K562 (cell line): ENCODE results near the gene SH3BP5L. TPM values are rescaled to one million over a fixed set of nuclear protein-coding genes. Genes with fewer than 3 reads are reported as not detected.

Experiments
- ADNP ChIP-seq: fragments of 200-800 bp; sonication (Bioruptor generic); IDR thresholded peaks from 2 replicates; pipeline ENCODE4 v1.6.1; 2016; ENCODE audit warnings: missing genetic modification characterization, missing compliant biosample characterization
- BHLHE40 ChIP-seq: IDR thresholded peaks from 2 replicates; pipeline ENCODE4 v1.6.1; 2011; ENCODE audit warnings: low read length, improper control_type of control experiment
- BMI1 ChIP-seq: fragments of 150-350 bp; IDR thresholded peaks from 2 replicates; pipeline ENCODE4 v1.6.1; 2014; ENCODE audit warnings: low read length
- FOXJ2 ChIP-seq: fragments of 200-800 bp; sonication (Bioruptor generic); IDR thresholded peaks from 2 replicates; pipeline ENCODE4 v1.6.1; 2016; ENCODE audit warnings: missing genetic modification characterization, missing compliant biosample characterization
- HES1 ChIP-seq: fragments of 450-650 bp; IDR thresholded peaks from 2 replicates; pipeline ENCODE4 v1.6.1; 2016; ENCODE audit warnings: low read depth, mild to moderate bottlenecking, moderate library complexity
- IRF2 ChIP-seq: sonication (generic); formaldehyde crosslinking; IDR thresholded peaks from 2 replicates; pipeline ENCODE4 v1.8.1; 2022; ENCODE audit warnings: mild to moderate bottlenecking, missing genetic modification reagents
- MYNN ChIP-seq, 2 experiments: sonication (generic); formaldehyde crosslinking in 1 of 2; IDR thresholded peaks; 2 replicates each; pipeline versions ENCODE4 v1.5.0 to v1.6.1; 2016 to 2020; ENCODE audit warnings: antibody characterized with exemption in 1 of 2, missing genetic modification reagents in 1 of 2
- PATZ1 ChIP-seq: fragments of 250-450 bp; sonication (Bioruptor Pico); IDR thresholded peaks from 2 replicates; pipeline ENCODE4 v1.5.0; 2020; ENCODE audit warnings: mild to moderate bottlenecking, borderline replicate concordance
- PCBP2 ChIP-seq: fragments of 200-400 bp; formaldehyde crosslinking; IDR thresholded peaks from 2 replicates; pipeline ENCODE4 v1.6.1; 2018; ENCODE audit warnings: low read length, low read depth, mild to moderate bottlenecking, moderate library complexity; ENCODE audit not compliant: poor library complexity, severe bottlenecking
- SRSF1 ChIP-seq: fragments of 200-400 bp; formaldehyde crosslinking; IDR thresholded peaks from 2 replicates; pipeline ENCODE4 v1.6.1; 2017; ENCODE audit warnings: mild to moderate bottlenecking, low read depth, low read length, moderate library complexity
- ZBTB43 ChIP-seq: sonication (generic); formaldehyde crosslinking; IDR thresholded peaks from 2 replicates; pipeline ENCODE4 v1.8.0; 2023; ENCODE audit warnings: mild to moderate bottlenecking, missing genetic modification reagents
- ZFX ChIP-seq: sonication (generic); formaldehyde crosslinking; IDR thresholded peaks from 2 replicates; pipeline ENCODE4 v1.8.0; 2022; ENCODE audit warnings: mild to moderate bottlenecking, missing genetic modification reagents, moderate library complexity
- polyA plus RNA-seq, 8 experiments: library from polyadenylated mRNA; depleted of rRNA in 4 of 8; stranded (reverse) in 5 of 8; unstranded in 3 of 8; fragments of >200 nt; fragmentation: Nextera tagmentation in 2 of 8; fragmentation: Illumina TruSeq in 1 of 8; extraction: Ambion mirVana in 2 of 8; extraction: Trizol in 1 of 8; gene quantifications; 2 replicates each; pipeline versions ENCODE4 v1.2.1 to v1.2.3, GENCODE V29; 2011 to 2014; ENCODE audit warnings: inconsistent platforms in 1 of 8, missing spikeins in 1 of 8
- total RNA-seq, 7 experiments: library from RNA; depleted of rRNA in 6 of 7; stranded (reverse); fragments of >200 nt in 6 of 7; fragmentation: Illumina TruSeq in 2 of 7; extraction: Trizol in 2 of 7; gene quantifications; 2 replicates each; pipeline versions ENCODE4 v1.2.1 to v1.2.3, GENCODE V29; 2011 to 2021; ENCODE audit warnings: low replicate concordance in 1 of 7
- TF ChIP-seq, protein P1 (sequence below): sonication (generic); formaldehyde crosslinking; IDR thresholded peaks from 2 replicates; pipeline ENCODE4 v1.8.0; 2022; ENCODE audit warnings: missing genetic modification reagents, mild to moderate bottlenecking, borderline replicate concordance
- TF ChIP-seq, protein P2 (sequence below), 2 experiments: fragments of 450-650 bp in 1 of 2; IDR thresholded peaks; 2 replicates each; pipeline ENCODE4 v1.6.1; 2011 to 2017; ENCODE audit warnings: low read depth in 2 of 2, antibody characterized with exemption in 1 of 2, borderline replicate concordance in 1 of 2, low read length in 1 of 2, mild to moderate bottlenecking in 1 of 2, mixed read lengths in 1 of 2; ENCODE audit not compliant: control insufficient read depth in 1 of 2
- TF ChIP-seq, protein P3 (sequence below): sonication (generic); formaldehyde crosslinking; IDR thresholded peaks from 2 replicates; pipeline ENCODE4 v1.5.0; 2020; ENCODE audit warnings: missing genetic modification reagents

Gene SH3BP5L
- total and polyA plus RNA-seq, 9 of the 15 experiments (the other 6 are each of a cell fraction or from before 2014, with no cell fraction given) = 1.9 to 26.5 (median 15.8) TPM

- TF ChIP-seq, protein P1, sequence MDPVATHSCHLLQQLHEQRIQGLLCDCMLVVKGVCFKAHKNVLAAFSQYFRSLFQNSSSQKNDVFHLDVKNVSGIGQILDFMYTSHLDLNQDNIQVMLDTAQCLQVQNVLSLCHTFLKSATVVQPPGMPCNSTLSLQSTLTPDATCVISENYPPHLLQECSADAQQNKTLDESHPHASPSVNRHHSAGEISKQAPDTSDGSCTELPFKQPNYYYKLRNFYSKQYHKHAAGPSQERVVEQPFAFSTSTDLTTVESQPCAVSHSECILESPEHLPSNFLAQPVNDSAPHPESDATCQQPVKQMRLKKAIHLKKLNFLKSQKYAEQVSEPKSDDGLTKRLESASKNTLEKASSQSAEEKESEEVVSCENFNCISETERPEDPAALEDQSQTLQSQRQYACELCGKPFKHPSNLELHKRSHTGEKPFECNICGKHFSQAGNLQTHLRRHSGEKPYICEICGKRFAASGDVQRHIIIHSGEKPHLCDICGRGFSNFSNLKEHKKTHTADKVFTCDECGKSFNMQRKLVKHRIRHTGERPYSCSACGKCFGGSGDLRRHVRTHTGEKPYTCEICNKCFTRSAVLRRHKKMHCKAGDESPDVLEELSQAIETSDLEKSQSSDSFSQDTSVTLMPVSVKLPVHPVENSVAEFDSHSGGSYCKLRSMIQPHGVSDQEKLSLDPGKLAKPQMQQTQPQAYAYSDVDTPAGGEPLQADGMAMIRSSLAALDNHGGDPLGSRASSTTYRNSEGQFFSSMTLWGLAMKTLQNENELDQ (CRISPR knock-in tag) = no peak
- TF ChIP-seq ZBTB43 = no peak
- no peak for TF ChIP-seq BMI1
- TF ChIP-seq BHLHE40 = no peak; the same call in 1 of the 2 replicates
- no peak for TF ChIP-seq MYNN (IDR thresholded peaks at IDR 0.05)
- TF ChIP-seq MYNN (CRISPR knock-in tag; IDR thresholded peaks at IDR 0.05) = no peak
- no peak for TF ChIP-seq PATZ1 (CRISPR knock-in tag)
- TF ChIP-seq HES1 = no peak
- no peak for TF ChIP-seq PCBP2
- TF ChIP-seq IRF2 (CRISPR knock-in tag) = no peak
- TF ChIP-seq SRSF1 = no peak
- TF ChIP-seq, protein P2, sequence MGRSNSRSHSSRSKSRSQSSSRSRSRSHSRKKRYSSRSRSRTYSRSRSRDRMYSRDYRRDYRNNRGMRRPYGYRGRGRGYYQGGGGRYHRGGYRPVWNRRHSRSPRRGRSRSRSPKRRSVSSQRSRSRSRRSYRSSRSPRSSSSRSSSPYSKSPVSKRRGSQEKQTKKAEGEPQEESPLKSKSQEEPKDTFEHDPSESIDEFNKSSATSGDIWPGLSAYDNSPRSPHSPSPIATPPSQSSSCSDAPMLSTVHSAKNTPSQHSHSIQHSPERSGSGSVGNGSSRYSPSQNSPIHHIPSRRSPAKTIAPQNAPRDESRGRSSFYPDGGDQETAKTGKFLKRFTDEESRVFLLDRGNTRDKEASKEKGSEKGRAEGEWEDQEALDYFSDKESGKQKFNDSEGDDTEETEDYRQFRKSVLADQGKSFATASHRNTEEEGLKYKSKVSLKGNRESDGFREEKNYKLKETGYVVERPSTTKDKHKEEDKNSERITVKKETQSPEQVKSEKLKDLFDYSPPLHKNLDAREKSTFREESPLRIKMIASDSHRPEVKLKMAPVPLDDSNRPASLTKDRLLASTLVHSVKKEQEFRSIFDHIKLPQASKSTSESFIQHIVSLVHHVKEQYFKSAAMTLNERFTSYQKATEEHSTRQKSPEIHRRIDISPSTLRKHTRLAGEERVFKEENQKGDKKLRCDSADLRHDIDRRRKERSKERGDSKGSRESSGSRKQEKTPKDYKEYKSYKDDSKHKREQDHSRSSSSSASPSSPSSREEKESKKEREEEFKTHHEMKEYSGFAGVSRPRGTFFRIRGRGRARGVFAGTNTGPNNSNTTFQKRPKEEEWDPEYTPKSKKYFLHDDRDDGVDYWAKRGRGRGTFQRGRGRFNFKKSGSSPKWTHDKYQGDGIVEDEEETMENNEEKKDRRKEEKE (IDR thresholded peaks at IDR 0.05; ENCODE audit: borderline replicate concordance in 1 of 2, control insufficient read depth in 1 of 2, low read depth in 2 of 2, low read length in 1 of 2) = peak in 1 of 2 experiments; percentile 66; a peak in 1 of 4 replicates
- no peak for TF ChIP-seq ADNP (tag)
- peak; percentile 98 for TF ChIP-seq ZFX (CRISPR knock-in tag)
- TF ChIP-seq, protein P3, sequence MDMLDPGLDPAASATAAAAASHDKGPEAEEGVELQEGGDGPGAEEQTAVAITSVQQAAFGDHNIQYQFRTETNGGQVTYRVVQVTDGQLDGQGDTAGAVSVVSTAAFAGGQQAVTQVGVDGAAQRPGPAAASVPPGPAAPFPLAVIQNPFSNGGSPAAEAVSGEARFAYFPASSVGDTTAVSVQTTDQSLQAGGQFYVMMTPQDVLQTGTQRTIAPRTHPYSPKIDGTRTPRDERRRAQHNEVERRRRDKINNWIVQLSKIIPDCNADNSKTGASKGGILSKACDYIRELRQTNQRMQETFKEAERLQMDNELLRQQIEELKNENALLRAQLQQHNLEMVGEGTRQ (CRISPR knock-in tag) = no peak
- TF ChIP-seq FOXJ2 (tag) = peak; percentile 95
Observed at GRCh38 chr1:248825909-248826760, at the start of gene SH3BP5L (continued).
